ENCODE measurements around the gene HDAC2. TPM values are rescaled to one million over a fixed set of nuclear protein-coding genes. Genes with fewer than 3 reads are reported as not detected.

The HDAC2 gene
- total and polyA plus RNA-seq, 10 donors: 42.7 to 62.7 (median 53.1) TPM

DNA sequence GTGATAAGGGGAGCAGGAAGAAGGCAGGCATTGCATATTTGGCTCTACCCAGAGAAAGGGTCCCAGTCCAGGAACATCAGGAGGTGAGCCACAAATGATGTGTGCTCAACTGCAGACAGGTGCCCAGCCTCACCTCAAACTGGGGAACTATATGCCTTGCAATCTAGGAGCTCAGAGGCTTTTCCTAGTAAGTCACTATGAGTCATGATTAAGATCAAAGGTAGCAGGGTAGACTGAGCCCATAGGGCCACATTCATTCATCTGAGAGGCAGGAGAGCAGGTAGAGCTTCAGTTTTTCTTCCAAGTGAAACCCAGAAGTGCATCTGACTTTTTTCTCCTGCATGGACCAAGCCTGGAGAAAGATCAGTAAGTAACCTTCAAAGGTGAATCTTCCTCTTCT lies 82.5 kb downstream of the HDAC2 start:
- H3K9me3 ChIP-seq: peaks cover 0 to 14% (median 11%) of the 10 kb centered on the region in 8 donors
- no peaks in the 10 kb centered on the region for H3K36me3 ChIP-seq
- H3K27me3 ChIP-seq (replicated peaks in 1 of 7): no peaks in the 10 kb centered on the region
- DNase-seq: no peak
- intact Hi-C loops (cut with DNase I; ENCODE audit: low total_unique reads): no loop called here
- H3K27ac ChIP-seq: no peak overlapping the region
- no peaks in the 10 kb centered on the region for H3K4me1 ChIP-seq
- TF ChIP-seq POLR2AphosphoS5 (IDR thresholded peaks at IDR 0.05): no peak
- TF ChIP-seq, protein P1, sequence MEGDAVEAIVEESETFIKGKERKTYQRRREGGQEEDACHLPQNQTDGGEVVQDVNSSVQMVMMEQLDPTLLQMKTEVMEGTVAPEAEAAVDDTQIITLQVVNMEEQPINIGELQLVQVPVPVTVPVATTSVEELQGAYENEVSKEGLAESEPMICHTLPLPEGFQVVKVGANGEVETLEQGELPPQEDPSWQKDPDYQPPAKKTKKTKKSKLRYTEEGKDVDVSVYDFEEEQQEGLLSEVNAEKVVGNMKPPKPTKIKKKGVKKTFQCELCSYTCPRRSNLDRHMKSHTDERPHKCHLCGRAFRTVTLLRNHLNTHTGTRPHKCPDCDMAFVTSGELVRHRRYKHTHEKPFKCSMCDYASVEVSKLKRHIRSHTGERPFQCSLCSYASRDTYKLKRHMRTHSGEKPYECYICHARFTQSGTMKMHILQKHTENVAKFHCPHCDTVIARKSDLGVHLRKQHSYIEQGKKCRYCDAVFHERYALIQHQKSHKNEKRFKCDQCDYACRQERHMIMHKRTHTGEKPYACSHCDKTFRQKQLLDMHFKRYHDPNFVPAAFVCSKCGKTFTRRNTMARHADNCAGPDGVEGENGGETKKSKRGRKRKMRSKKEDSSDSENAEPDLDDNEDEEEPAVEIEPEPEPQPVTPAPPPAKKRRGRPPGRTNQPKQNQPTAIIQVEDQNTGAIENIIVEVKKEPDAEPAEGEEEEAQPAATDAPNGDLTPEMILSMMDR (IDR thresholded peaks at IDR 0.05 in 8 of 11, conservative IDR thresholded peaks at IDR 0.05 in 3 of 11): no peak
- TF ChIP-seq POLR2A (IDR thresholded peaks at IDR 0.05): no peak
- no peak overlapping the region for H3K4me3 ChIP-seq

DNA sequence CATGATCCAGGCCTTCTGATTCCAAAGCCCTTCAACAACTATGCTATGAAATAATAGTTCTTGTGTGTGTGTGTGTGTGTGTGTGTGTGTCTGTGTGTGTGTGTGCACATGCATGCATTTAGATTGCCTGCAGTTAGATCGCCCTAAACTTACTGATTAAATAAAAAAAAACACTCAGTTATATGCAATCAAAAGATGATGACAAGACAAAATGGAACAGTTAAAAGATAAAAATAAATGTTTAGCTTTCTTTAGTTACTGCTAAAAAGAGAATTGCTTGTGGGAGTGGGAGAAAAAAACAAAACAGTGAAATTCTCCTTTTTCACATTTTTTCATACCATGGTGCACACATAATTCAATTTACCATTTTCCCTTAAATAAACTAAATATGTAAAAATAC lies 84.4 kb downstream of the HDAC2 start:
- Histone ChIP-seq H3K27ac (no peak overlapping the region), H3K4me3 (no peak overlapping the region), H3K27me3 (replicated peaks in 1 of 7) (no peaks in the 10 kb centered on the region), H3K36me3 (no peaks in the 10 kb centered on the region), H3K9me3 (peaks cover 0 to 5% (median 1%) of the 10 kb centered on the region in 8 donors), H3K4me1 (peaks cover 0 to 4% (median 0%) of the 10 kb centered on the region in 6 donors)
- no peak for DNase-seq
- no peak for TF ChIP-seq POLR2A (IDR thresholded peaks at IDR 0.05)
- TF ChIP-seq, protein P1 (IDR thresholded peaks at IDR 0.05 in 8 of 11, conservative IDR thresholded peaks at IDR 0.05 in 3 of 11): no peak
- no peak for TF ChIP-seq POLR2AphosphoS5 (IDR thresholded peaks at IDR 0.05)
- intact Hi-C loops (cut with DNase I; ENCODE audit: low total_unique reads): no loop called here
- WGBS, 5 donors: 89 to 98% (median 94%) methylated on average over 1 of the region's 1 CpG

DNA sequence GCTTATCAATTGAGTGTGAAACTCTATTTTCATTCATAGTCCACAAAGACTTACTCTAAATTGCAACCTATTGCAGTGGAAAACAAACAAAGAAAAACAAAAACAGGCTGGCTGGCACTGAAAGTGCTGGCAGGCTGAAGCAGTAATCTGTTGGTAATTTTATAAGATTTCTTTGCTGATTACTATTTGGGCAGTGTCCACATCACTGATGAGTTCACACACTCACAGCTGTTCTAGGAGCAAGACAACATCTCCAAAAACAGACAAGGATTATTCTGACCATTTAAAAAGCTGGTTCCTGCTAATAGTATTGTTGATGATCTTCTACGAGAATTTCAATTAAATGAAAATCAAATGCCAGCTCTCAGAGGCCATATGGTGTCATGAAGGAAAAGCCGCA lies 86.9 kb downstream of the HDAC2 start:
- no peak overlapping the region for H3K27ac ChIP-seq
- 88 to 94% (median 92%) methylated on average over 2 of the region's 2 CpGs for whole genome bisulfite sequencing, 5 donors
- H3K4me3 ChIP-seq: no peak overlapping the region
- TF ChIP-seq POLR2AphosphoS5 (IDR thresholded peaks at IDR 0.05): no peak
- TF ChIP-seq, protein P1 (IDR thresholded peaks at IDR 0.05 in 8 of 11, conservative IDR thresholded peaks at IDR 0.05 in 3 of 11): no peak
- TF ChIP-seq POLR2A (IDR thresholded peaks at IDR 0.05): no peak
- DNase-seq: no peak
- H3K4me1 ChIP-seq: peaks cover 0 to 25% (median 8%) of the 10 kb centered on the region in 6 donors
- H3K36me3 ChIP-seq: no peaks in the 10 kb centered on the region
- intact Hi-C loops (cut with DNase I; ENCODE audit: low total_unique reads): no loop called here
- H3K9me3 ChIP-seq: no peaks in the 10 kb centered on the region
- H3K27me3 ChIP-seq (replicated peaks in 1 of 7): no peaks in the 10 kb centered on the region

Other genes with a start within 250 kb of the HDAC2 start
- gene MARCKS, start 113.8 kb downstream of the HDAC2 start, total RNA-seq: 100 to 1,000 TPM in 3 of 7 donors, 10 to 100 TPM in 4; 56.2 to 119 (median 83.1) TPM
- gene MARCKS, start 113.8 kb downstream of the HDAC2 start, polyA plus RNA-seq: 10 to 100 TPM; 43.4 to 65.1 (median 49.5) TPM

Data from spleen (tissue), 11 donors.